ENCODE data around the gene CD74.

GRCh38 chr5:150457562-150458240 is 45.0 kb upstream of the CD74 start:
- TF ChIP-seq CTCF (IDR thresholded peaks at IDR 0.05; ENCODE audit: insufficient read depth, low read depth, low read length): no peak
- TF ChIP-seq EZH2 (IDR thresholded peaks at IDR 0.05; ENCODE audit: insufficient read depth, low read length): no peak

All from astrocyte (in vitro differentiated cells and primary cell).